ENCODE data around the gene ZP4. TPM values are rescaled to one million over a fixed set of nuclear protein-coding genes. Genes with fewer than 3 reads are reported as not detected.

Gene ZP4
- total RNA-seq, 1 donor: not detected

- H3K4me3 ChIP-seq (ENCODE audit: low read depth, low read length): no peak overlapping the region
- no peak for DNase-seq (ENCODE audit: low read depth)
- no peak for TF ChIP-seq CTCF (IDR thresholded peaks at IDR 0.05; ENCODE audit: insufficient read depth, low read depth, low read length)
Observed at GRCh38 chr1:237895630-237896029, 4.9 kb upstream of the ZP4 start.

DNA sequence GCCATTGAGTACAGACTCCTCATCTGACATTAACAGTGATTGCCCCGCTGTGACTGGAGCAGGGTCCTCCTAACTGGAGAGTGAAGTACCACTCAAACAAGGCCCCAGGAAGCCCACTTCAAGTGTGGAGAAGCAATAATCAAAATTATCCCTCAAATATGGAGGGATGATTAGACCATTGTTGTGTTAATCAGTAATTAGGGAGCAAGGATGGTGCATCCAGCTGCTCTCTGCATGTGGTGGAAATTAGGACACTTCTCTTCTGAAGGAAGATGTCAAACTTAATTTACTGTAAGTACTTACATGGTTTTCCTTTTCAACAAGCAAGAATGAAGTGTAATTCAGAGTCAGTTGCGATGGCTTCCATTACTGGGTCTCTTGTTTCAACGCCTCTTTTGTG is 3.4 kb upstream of the ZP4 start:
- no peak overlapping the region for H3K4me3 ChIP-seq (ENCODE audit: low read depth, low read length)
- no peak for TF ChIP-seq CTCF (IDR thresholded peaks at IDR 0.05; ENCODE audit: insufficient read depth, low read depth, low read length)
- DNase-seq (ENCODE audit: low read depth): no peak

DNA sequence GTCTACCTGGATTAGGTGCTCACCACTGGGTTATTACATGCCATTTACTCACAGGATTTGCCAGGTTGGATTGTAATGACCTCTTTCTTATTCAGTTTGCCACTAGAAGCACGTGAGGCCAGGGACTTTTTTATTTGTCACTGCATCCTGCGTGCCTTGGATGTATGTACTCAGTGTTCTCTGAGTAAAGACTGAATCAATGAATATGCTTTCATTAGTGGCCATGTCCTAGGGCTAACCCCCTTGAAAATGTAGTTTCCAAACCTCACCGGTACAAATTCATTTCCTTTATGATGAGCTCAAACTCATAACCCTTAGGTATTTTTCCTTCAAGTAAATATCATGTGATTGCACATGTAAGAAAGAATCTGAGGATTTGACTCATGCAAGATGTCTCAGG is 1.3 kb upstream of the ZP4 start:
- H3K4me3 ChIP-seq (ENCODE audit: low read depth, low read length): no peak overlapping the region
- no peak for DNase-seq (ENCODE audit: low read depth)
- TF ChIP-seq CTCF (IDR thresholded peaks at IDR 0.05; ENCODE audit: insufficient read depth, low read depth, low read length): no peak

- no peak overlapping the region for H3K4me3 ChIP-seq (ENCODE audit: low read depth, low read length)
- TF ChIP-seq CTCF (IDR thresholded peaks at IDR 0.05; ENCODE audit: insufficient read depth, low read depth, low read length): no peak
- no peak for DNase-seq (ENCODE audit: low read depth)
Observed at GRCh38 chr1:237891266-237891665, 544 bp upstream of the ZP4 start.

DNA sequence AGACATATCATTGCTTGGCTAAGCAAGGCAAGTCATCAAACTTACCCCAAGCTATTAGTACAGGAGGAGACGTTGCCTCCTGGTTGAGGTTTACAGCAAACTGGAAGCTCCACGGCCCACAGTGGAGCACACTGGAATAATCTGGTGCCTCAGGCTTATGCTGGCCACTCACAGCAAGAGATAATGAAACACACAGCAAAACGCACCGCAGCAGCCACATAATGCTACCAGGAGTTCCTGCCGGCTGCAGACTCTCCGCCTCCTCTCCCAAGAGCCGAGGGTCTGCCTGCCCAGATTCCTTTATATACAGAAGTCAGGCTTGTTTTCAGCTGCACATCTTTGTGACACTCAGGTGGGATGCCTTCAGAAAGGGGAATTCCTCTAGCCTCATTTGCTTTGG is 306 bp downstream of the ZP4 start:
- TF ChIP-seq CTCF (IDR thresholded peaks at IDR 0.05; ENCODE audit: insufficient read depth, low read depth, low read length): no peak
- no peak overlapping the region for H3K4me3 ChIP-seq (ENCODE audit: low read depth, low read length)
- DNase-seq (ENCODE audit: low read depth): no peak

GRCh38 chr1:237888143-237888542 is 2.6 kb downstream of the ZP4 start:
- DNase-seq (ENCODE audit: low read depth): no peak
- H3K4me3 ChIP-seq (ENCODE audit: low read depth, low read length): no peak overlapping the region
- no peak for TF ChIP-seq CTCF (IDR thresholded peaks at IDR 0.05; ENCODE audit: insufficient read depth, low read depth, low read length)

DNA sequence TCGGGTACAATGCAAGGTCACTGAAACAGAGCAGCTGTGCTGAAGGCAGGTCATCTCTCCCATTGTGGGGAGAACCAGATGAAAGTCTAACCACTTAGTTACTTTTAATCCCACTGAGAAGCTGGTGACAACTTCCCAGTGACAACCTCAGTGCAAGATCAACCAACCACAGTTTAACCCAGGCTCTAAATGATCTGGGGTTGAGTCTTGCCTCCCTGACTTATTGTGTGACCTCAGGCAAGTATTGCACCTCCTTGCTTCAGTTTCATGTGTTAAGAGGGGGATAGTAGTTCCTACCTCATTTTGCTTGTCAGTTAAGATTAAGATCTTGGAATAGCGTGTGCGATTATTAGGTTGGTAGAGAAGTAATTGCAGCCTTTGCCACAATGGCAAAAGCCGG is 3.2 kb downstream of the ZP4 start:
- TF ChIP-seq CTCF (IDR thresholded peaks at IDR 0.05; ENCODE audit: insufficient read depth, low read depth, low read length): no peak
- no peak overlapping the region for H3K4me3 ChIP-seq (ENCODE audit: low read depth, low read length)
- DNase-seq (ENCODE audit: low read depth): no peak
